ENCODE measurements around the gene PIP5K1B.

The PIP5K1B gene

GRCh38 chr9:68685213-68685612, 19.8 kb upstream of the PIP5K1B start:
- Histone ChIP-seq H3K79me2 (ENCODE audit: insufficient read depth, low read depth) (no peaks in the 10 kb centered on the region), H3K27ac (no peak overlapping the region), H3K36me3 (ENCODE audit: insufficient read depth) (no peaks in the 10 kb centered on the region), H3K4me1 (ENCODE audit: low read depth, poor library complexity, severe bottlenecking) (no peaks in the 10 kb centered on the region), H3K4me3 (IDR thresholded peaks at IDR 0.05; ENCODE audit: insufficient read depth, low read depth, low read length) (no peak overlapping the region), H3K9ac (no peak overlapping the region), H3K27me3 (ENCODE audit: insufficient read depth, low read depth) (no peaks in the 10 kb centered on the region), H2AFZ (ENCODE audit: low read depth) (peak overlapping the region; percentile 37; the same call in 1 of the 2 replicates), H3K4me2 (no peak overlapping the region), H4K20me1 (ENCODE audit: insufficient read depth) (no peaks in the 10 kb centered on the region)
- TF ChIP-seq, protein P1, sequence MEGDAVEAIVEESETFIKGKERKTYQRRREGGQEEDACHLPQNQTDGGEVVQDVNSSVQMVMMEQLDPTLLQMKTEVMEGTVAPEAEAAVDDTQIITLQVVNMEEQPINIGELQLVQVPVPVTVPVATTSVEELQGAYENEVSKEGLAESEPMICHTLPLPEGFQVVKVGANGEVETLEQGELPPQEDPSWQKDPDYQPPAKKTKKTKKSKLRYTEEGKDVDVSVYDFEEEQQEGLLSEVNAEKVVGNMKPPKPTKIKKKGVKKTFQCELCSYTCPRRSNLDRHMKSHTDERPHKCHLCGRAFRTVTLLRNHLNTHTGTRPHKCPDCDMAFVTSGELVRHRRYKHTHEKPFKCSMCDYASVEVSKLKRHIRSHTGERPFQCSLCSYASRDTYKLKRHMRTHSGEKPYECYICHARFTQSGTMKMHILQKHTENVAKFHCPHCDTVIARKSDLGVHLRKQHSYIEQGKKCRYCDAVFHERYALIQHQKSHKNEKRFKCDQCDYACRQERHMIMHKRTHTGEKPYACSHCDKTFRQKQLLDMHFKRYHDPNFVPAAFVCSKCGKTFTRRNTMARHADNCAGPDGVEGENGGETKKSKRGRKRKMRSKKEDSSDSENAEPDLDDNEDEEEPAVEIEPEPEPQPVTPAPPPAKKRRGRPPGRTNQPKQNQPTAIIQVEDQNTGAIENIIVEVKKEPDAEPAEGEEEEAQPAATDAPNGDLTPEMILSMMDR (conservative IDR thresholded peaks at IDR 0.05; ENCODE audit: low read depth, low read length): no peak

- Histone ChIP-seq H3K4me1 (ENCODE audit: low read depth, poor library complexity, severe bottlenecking) (no peaks in the 10 kb centered on the region), H3K36me3 (ENCODE audit: insufficient read depth) (no peaks in the 10 kb centered on the region), H4K20me1 (ENCODE audit: insufficient read depth) (no peaks in the 10 kb centered on the region), H2AFZ (ENCODE audit: low read depth) (peak overlapping the region; percentile 37; the same call in 1 of the 2 replicates), H3K4me3 (IDR thresholded peaks at IDR 0.05; ENCODE audit: insufficient read depth, low read depth, low read length) (no peak overlapping the region), H3K4me2 (no peak overlapping the region), H3K27ac (no peak overlapping the region), H3K27me3 (ENCODE audit: insufficient read depth, low read depth) (no peaks in the 10 kb centered on the region), H3K79me2 (ENCODE audit: insufficient read depth, low read depth) (no peaks in the 10 kb centered on the region), H3K9ac (no peak overlapping the region)
- TF ChIP-seq, protein P1 (conservative IDR thresholded peaks at IDR 0.05; ENCODE audit: low read depth, low read length): peak; percentile 58; the same call in 1 of the 2 replicates
These were observed 19.3 kb upstream of the PIP5K1B start for GRCh38 chr9:68685770-68686169.

GRCh38 chr9:68690088-68690487, 15.0 kb upstream of the PIP5K1B start:
- no peaks in the 10 kb centered on the region for H3K27me3 ChIP-seq (ENCODE audit: insufficient read depth, low read depth)
- no peak overlapping the region for H3K27ac ChIP-seq
- H3K79me2 ChIP-seq (ENCODE audit: insufficient read depth, low read depth): no peaks in the 10 kb centered on the region
- TF ChIP-seq, protein P1 (conservative IDR thresholded peaks at IDR 0.05; ENCODE audit: low read depth, low read length): no peak
- no peaks in the 10 kb centered on the region for H3K36me3 ChIP-seq (ENCODE audit: insufficient read depth)
- H3K4me1 ChIP-seq (ENCODE audit: low read depth, poor library complexity, severe bottlenecking): peaks cover 3% of the 10 kb centered on the region
- H3K4me3 ChIP-seq (IDR thresholded peaks at IDR 0.05; ENCODE audit: insufficient read depth, low read depth, low read length): no peak overlapping the region
- H4K20me1 ChIP-seq (ENCODE audit: insufficient read depth): no peaks in the 10 kb centered on the region
- no peak overlapping the region for H3K4me2 ChIP-seq
- H2AFZ ChIP-seq (ENCODE audit: low read depth): no peak overlapping the region
- H3K9ac ChIP-seq: no peak overlapping the region

- H3K9ac ChIP-seq: no peak overlapping the region
- no peaks in the 10 kb centered on the region for H3K79me2 ChIP-seq (ENCODE audit: insufficient read depth, low read depth)
- H4K20me1 ChIP-seq (ENCODE audit: insufficient read depth): no peaks in the 10 kb centered on the region
- H3K4me3 ChIP-seq (IDR thresholded peaks at IDR 0.05; ENCODE audit: insufficient read depth, low read depth, low read length): no peak overlapping the region
- H3K27ac ChIP-seq: no peak overlapping the region
- H3K4me2 ChIP-seq: no peak overlapping the region
- no peak overlapping the region for H2AFZ ChIP-seq (ENCODE audit: low read depth)
- no peaks in the 10 kb centered on the region for H3K36me3 ChIP-seq (ENCODE audit: insufficient read depth)
- TF ChIP-seq, protein P1 (conservative IDR thresholded peaks at IDR 0.05; ENCODE audit: low read depth, low read length): no peak
- H3K4me1 ChIP-seq (ENCODE audit: low read depth, poor library complexity, severe bottlenecking): peaks cover 3% of the 10 kb centered on the region
- no peaks in the 10 kb centered on the region for H3K27me3 ChIP-seq (ENCODE audit: insufficient read depth, low read depth)
These were observed 12.5 kb upstream of the PIP5K1B start for GRCh38 chr9:68692519-68692918.
